B cell (primary cell): ENCODE results near the gene OPN4. TPM values are rescaled to one million over a fixed set of nuclear protein-coding genes. Genes with fewer than 3 reads are reported as not detected.

ENCODE experiments used
- ATAC-seq: fragments of 200-7000 bp; cut with Tn5 transposase; one replicate; pipeline ENCODE4 v1.10.0; 2021; ENCODE audit warnings: low read depth, mild to moderate bottlenecking, moderate number of reproducible peaks, moderate library complexity
- CTCF ChIA-PET: fragments of 350-600 bp; sonication (Branson Sonifier 250); formaldehyde crosslinking; loops from one replicate; lab custom pipeline; 2021; ENCODE audit warnings: antibody characterized with exemption, inconsistent platforms; lab: Charles Lee
- POLR2A ChIA-PET: fragments of 350-600 bp; sonication (Branson Sonifier 250); formaldehyde crosslinking; loops from one replicate; lab custom pipeline; 2021; ENCODE audit warnings: antibody characterized with exemption; lab: Charles Lee
- DNase-seq: peaks from one replicate; pipeline ENCODE4 v3.0.0; 2013
- H2AFZ ChIP-seq: 2 replicates; pipeline ENCODE4 v1.6.1; 2012; ENCODE audit warnings: mild to moderate bottlenecking, low read depth, low read length; ENCODE audit not compliant: insufficient read depth, poor library complexity, severe bottlenecking
- H3K27ac ChIP-seq, 2 donors: 1 replicate in 1 of 2; 2 replicates in 1 of 2; pipeline ENCODE4 v1.5.1; 2012 to 2013; ENCODE audit warnings: low read length in 2 of 2, mild to moderate bottlenecking in 2 of 2, moderate library complexity in 1 of 2
- H3K27me3 ChIP-seq, 4 experiments: fragments of 200-600 bp in 1 of 4; sonication (generic) in 1 of 4; replicated peaks in 1 of 4; 1 replicate in 2 of 4; 2 replicates in 2 of 4; pipeline versions ENCODE4 v1.6.1 to v1.7.0; 2013 to 2016; ENCODE audit warnings: low read length in 3 of 4, mild to moderate bottlenecking in 2 of 4, mixed read lengths in 1 of 4, moderate library complexity in 1 of 4; ENCODE audit not compliant: insufficient read depth in 4 of 4, control insufficient read depth in 3 of 4; ENCODE audit errors: control extremely low read depth in 1 of 4
- H3K36me3 ChIP-seq, 2 experiments: replicated peaks in 1 of 2; 1 replicate in 1 of 2; 2 replicates in 1 of 2; pipeline versions ENCODE4 v1.6.1 to v1.7.1; 2013; ENCODE audit warnings: low read length in 1 of 2; ENCODE audit not compliant: insufficient read depth in 2 of 2, control insufficient read depth in 1 of 2; ENCODE audit errors: control extremely low read depth in 1 of 2, extremely low read depth in 1 of 2
- H3K4me1 ChIP-seq, 2 donors: fragments of 200-600 bp in 1 of 2; sonication (generic) in 1 of 2; 1 replicate in 1 of 2; 2 replicates in 1 of 2; pipeline versions ENCODE4 v1.5.1 to v1.6.1; 2013 to 2017; ENCODE audit warnings: low read length in 2 of 2; ENCODE audit not compliant: control insufficient read depth in 2 of 2, insufficient read depth in 2 of 2
- H3K4me2 ChIP-seq: replicated peaks from 2 replicates; pipeline ENCODE3; 2012; ENCODE audit warnings: mild to moderate bottlenecking, low read depth, low read length; ENCODE audit not compliant: poor library complexity, severe bottlenecking
- H3K4me3 ChIP-seq, 5 experiments: fragments of 200-600 bp in 1 of 5; sonication (generic) in 1 of 5; 1 replicate in 3 of 5; 2 replicates in 2 of 5; pipeline versions ENCODE4 v1.5.1 to v1.7.0; 2011 to 2016; ENCODE audit warnings: low read length in 4 of 5, mild to moderate bottlenecking in 4 of 5, low read depth in 2 of 5, control low read depth in 1 of 5, moderate library complexity in 1 of 5; ENCODE audit not compliant: insufficient read depth in 1 of 5; ENCODE audit errors: control extremely low read depth in 1 of 5, extremely low read depth in 1 of 5
- H3K79me2 ChIP-seq: fragments of 200-600 bp; sonication (generic); one replicate; pipeline ENCODE4 v1.6.0; 2016; ENCODE audit warnings: low read length; ENCODE audit not compliant: control insufficient read depth, insufficient read depth
- H3K9ac ChIP-seq: fragments of 200-600 bp; sonication (generic); 2 replicates; pipeline ENCODE4 v1.6.1; 2017; ENCODE audit warnings: mild to moderate bottlenecking, low read length, moderate library complexity
- H3K9me3 ChIP-seq, 3 donors: one replicate each; pipeline versions ENCODE4 v1.6.1 to v1.7.1; 2013; ENCODE audit warnings: low read length in 2 of 3; ENCODE audit not compliant: control insufficient read depth in 2 of 3, insufficient read depth in 1 of 3; ENCODE audit errors: control extremely low read depth in 1 of 3
- H4K20me1 ChIP-seq: 2 replicates; pipeline ENCODE4 v1.6.0; 2012; ENCODE audit warnings: mild to moderate bottlenecking, low read length; ENCODE audit not compliant: insufficient read depth, control insufficient read depth, poor library complexity, severe bottlenecking
- H3K27ac Mint-ChIP-seq: one replicate; pipeline ENCODE4 v1.8.0; 2021; ENCODE audit warnings: mixed read lengths
- H3K27me3 Mint-ChIP-seq: one replicate; pipeline ENCODE4 v1.8.0; 2021; ENCODE audit warnings: mixed read lengths
- H3K4me1 Mint-ChIP-seq: one replicate; pipeline ENCODE4 v1.8.0; 2021; ENCODE audit warnings: mixed read lengths
- H3K4me3 Mint-ChIP-seq: one replicate; pipeline ENCODE4 v1.8.0; 2021; ENCODE audit warnings: mixed read lengths
- H3K9me3 Mint-ChIP-seq: one replicate; pipeline ENCODE4 v1.8.0; 2022; ENCODE audit warnings: mixed read lengths; ENCODE audit not compliant: insufficient read depth
- EZH2 ChIP-seq: IDR thresholded peaks from 2 replicates; pipeline ENCODE4 v1.6.1; 2012; ENCODE audit warnings: borderline replicate concordance, low read depth, mild to moderate bottlenecking, moderate library complexity, low read length; ENCODE audit not compliant: insufficient read depth, poor library complexity, severe bottlenecking
- WGBS: methylation state at CpG from one replicate; pipeline ENCODE4 v1.1.5; 2013; ENCODE audit warnings: missing lambda C conversion rate; ENCODE audit not compliant: insufficient coverage; 5-methylcytosine and 5-hydroxymethylcytosine counted together
- intact Hi-C: fragments of 100-400 bp; cut with micrococcal nuclease; formaldehyde crosslinking; loops from one replicate; pipeline ENCODE4 v1.10.0; 2022
- polyA plus RNA-seq: library from polyadenylated mRNA; depleted of rRNA; stranded (reverse); fragments of >200 nt; gene quantifications from 2 replicates; pipeline ENCODE4 v1.2.3, GENCODE V29; 2012
- total RNA-seq, 2 donors: library from RNA; stranded (reverse); fragments of 120-200 nt in 1 of 2; gene quantifications; 1 replicate in 1 of 2; 2 replicates in 1 of 2; pipeline versions ENCODE4 v1.2.3 to v1.2.4, GENCODE V29; 2013 to 2022
- TF ChIP-seq, protein P1 (sequence below): fragments of 200-600 bp; IDR thresholded peaks from one replicate; pipeline ENCODE4 v1.8.0; 2022; ENCODE audit warnings: antibody characterized with exemption, mild to moderate bottlenecking

OPN4 gene
- total and polyA plus RNA-seq, 2 donors (not counting 1 experiment from before 2014, with no cell fraction given), result not detected

DNA sequence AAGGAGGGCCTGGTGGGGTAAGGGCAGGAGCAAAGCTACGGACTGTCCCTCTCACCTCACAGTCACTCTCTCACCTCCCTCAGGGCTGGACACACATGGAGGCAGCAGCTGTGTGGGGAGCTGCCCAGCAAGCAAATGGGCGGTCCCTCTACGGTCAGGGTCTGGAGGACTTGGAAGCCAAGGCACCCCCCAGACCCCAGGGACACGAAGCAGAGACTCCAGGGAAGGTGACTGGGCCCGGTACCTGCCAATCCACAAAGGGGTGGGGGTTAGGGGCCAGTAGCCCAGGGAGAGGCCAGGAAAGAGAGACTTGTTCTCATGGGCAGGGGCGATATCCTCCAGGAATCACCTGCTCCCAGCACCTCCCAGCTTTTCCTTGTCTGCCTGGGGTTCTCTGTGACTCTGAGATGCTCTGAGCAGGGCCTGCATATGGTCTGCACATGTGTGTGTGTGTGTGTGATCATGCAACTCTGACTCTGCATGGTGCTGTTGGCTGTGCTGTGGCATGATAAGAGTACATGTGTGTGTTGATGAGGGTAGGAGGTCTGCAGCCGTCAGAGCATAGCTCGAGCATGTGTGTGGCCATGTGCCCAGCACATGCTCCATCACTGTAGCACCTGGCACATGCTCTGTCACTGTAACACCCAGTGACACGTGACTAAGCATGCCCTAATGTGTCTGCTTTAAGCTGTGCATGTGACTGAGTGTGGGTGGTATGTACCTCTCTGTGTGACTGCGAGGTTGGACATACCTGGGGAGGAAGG is 9.4 kb downstream of the OPN4 start:
- DNase-seq, result no peak
- Histone ChIP-seq H3K4me1 (peaks cover 0 to under 1% of the 10 kb centered on the region in 2 donors), H3K9me3 (no peaks in the 10 kb centered on the region), H3K27ac (no peak overlapping the region), H3K4me3 (no peak overlapping the region), H3K9ac (no peak overlapping the region), H4K20me1 (no peaks in the 10 kb centered on the region), H3K79me2 (no peaks in the 10 kb centered on the region), H3K4me2 (no peak overlapping the region), H3K36me3 (no peaks in the 10 kb centered on the region), H3K27me3 (no peaks in the 10 kb centered on the region), H2AFZ (no peak overlapping the region)
- intact Hi-C loops, result no loop called here
- Mint-ChIP-seq H3K9me3 (no peaks in the 10 kb centered on the region), H3K4me3 (no peak overlapping the region), H3K27ac (no peak overlapping the region), H3K27me3 (no peaks in the 10 kb centered on the region), H3K4me1 (peaks cover 2% of the 10 kb centered on the region)
- 93% methylated on average over 8 of the region's 10 CpGs for WGBS
- ChIA-PET CTCF (no interaction called here), POLR2A (no interaction called here)
- TF ChIP-seq, protein P1, sequence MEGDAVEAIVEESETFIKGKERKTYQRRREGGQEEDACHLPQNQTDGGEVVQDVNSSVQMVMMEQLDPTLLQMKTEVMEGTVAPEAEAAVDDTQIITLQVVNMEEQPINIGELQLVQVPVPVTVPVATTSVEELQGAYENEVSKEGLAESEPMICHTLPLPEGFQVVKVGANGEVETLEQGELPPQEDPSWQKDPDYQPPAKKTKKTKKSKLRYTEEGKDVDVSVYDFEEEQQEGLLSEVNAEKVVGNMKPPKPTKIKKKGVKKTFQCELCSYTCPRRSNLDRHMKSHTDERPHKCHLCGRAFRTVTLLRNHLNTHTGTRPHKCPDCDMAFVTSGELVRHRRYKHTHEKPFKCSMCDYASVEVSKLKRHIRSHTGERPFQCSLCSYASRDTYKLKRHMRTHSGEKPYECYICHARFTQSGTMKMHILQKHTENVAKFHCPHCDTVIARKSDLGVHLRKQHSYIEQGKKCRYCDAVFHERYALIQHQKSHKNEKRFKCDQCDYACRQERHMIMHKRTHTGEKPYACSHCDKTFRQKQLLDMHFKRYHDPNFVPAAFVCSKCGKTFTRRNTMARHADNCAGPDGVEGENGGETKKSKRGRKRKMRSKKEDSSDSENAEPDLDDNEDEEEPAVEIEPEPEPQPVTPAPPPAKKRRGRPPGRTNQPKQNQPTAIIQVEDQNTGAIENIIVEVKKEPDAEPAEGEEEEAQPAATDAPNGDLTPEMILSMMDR, result no peak
- ATAC-seq, result no peak

DNA sequence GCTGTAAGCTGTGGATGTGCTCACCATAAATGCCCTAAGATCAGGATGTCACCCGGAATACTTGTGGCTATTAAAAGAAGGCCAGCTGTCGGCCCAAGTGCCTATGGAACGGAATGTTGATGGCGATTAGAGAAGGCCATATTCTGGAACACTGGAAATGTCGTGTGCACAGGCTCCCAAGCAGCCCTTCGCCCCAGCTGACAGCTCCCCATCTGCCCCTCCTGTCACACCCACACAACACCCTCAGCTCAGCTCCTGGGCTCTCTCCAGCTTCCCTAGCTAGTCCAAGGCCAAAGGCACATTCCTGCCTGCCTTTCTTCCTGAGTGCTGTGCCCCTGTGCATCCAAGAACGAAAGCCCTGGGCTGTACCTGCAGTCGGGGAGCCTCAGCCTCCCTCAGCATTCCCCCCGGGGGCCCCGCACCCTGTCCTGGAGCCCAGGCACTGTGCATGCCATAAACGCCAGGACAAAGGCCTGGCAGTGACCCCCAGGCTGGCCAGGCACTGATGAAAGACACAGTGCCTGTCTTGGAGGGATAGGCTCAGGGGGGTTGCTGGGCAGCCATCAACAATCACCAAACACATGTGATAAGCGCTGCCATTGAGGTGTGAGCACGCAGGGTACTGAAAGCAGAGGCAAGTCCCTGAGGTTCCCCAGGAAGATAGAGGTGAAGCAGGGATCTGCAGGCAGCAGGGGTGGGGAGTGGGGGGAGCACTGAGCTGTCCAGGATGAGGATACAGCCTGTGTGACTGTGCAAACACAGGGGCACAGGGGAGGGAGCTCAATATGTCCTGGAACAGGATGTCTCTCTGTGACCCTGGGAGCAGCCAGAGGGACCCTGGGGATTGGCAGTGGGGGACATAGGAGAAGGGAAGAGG is 10.2 kb downstream of the OPN4 start:
- Histone ChIP-seq H3K79me2 (no peaks in the 10 kb centered on the region), H2AFZ (no peak overlapping the region), H3K9me3 (no peaks in the 10 kb centered on the region), H4K20me1 (no peaks in the 10 kb centered on the region), H3K4me2 (no peak overlapping the region), H3K36me3 (no peaks in the 10 kb centered on the region), H3K27ac (no peak overlapping the region), H3K4me1 (peaks cover 0 to 5% of the 10 kb centered on the region in 2 donors), H3K9ac (no peak overlapping the region), H3K4me3 (no peak overlapping the region), H3K27me3 (no peaks in the 10 kb centered on the region)
- no peak overlapping the region for H3K4me3 Mint-ChIP-seq
- no peaks in the 10 kb centered on the region for H3K9me3 Mint-ChIP-seq
- H3K4me1 Mint-ChIP-seq, result peaks cover 6% of the 10 kb centered on the region
- H3K27me3 Mint-ChIP-seq, result no peaks in the 10 kb centered on the region
- no peak overlapping the region for H3K27ac Mint-ChIP-seq
- intact Hi-C loops, result no loop called here
- ATAC-seq (no peak), DNase-seq (no peak)
- TF ChIP-seq, protein P1, result no peak
- no peak for TF ChIP-seq EZH2
- POLR2A ChIA-PET, result no interaction called here
- CTCF ChIA-PET, result no interaction called here
- 84% methylated on average over 13 of the region's 13 CpGs for WGBS
